ENCODE measurements around the gene SRSF6.
A peak's percentile ranks its signal among the peaks of the same experiment; 100 is the strongest.
"Not testable (repeated sequence)": the region's sequence is repeated elsewhere in the genome, so short reads cannot be mapped to it uniquely, and the experiment has no call there.

The SRSF6 gene

GRCh38 chr20:43438578-43439316 is 18.9 kb upstream of the SRSF6 start:
- no peak for FAIRE-seq

DNA sequence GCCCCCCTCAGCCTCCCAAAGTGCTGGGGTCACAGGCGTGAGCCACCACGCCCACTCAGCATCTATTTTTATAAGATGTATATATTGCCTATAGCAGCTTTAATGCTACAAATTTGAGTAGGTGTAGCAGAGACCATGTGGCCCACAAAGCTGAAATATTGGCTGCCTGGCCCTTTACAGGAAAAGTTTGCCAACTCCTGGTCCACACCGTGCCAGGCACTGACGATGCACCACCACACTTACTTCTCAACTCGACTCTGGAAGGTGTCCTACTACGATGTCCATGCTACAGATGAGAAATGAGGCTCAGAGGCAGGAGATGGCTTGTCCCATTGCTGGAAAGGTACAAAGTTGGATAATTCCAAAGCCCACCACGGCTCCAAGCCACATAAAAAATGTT is 17.2 kb upstream of the SRSF6 start:
- DNase-seq (ENCODE audit: insufficient read length, low spot score) (no peak), FAIRE-seq (no peak)
- no peak for TF ChIP-seq CTCF (IDR thresholded peaks at IDR 0.05; ENCODE audit: insufficient read depth, missing control alignments)

More at GRCh38 chr20:43438578-43439316, 18.9 kb upstream of the SRSF6 start:
- DNase-seq (ENCODE audit: insufficient read length, low spot score) = no peak
- TF ChIP-seq CTCF (IDR thresholded peaks at IDR 0.05; ENCODE audit: insufficient read depth, missing control alignments) = no peak

GRCh38 chr20:43442282-43442880 is 15.3 kb upstream of the SRSF6 start:
- no peak for DNase-seq (ENCODE audit: insufficient read length, low spot score)
- TF ChIP-seq CTCF (IDR thresholded peaks at IDR 0.05; ENCODE audit: insufficient read depth, missing control alignments) = no peak
- no peak for FAIRE-seq

DNA sequence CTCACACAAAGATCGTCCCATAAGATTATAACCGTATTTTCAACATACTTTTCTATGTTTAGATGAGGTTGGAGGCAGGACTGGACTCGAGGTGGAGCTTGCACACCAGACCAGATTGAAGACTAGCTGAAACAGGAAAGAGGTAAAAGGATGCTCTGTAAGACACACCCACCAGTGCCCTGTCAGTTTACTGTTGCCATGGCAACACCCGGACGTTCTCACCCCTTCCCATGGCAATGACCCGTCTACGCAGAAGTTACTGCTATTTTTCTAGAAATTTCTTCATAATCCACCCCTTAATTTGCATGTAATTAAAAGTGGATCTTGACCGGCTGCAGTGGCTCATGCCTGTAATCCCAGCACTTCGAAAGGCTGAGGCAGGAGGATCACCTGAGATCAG is 13.6 kb upstream of the SRSF6 start:
- no peak for FAIRE-seq
- no peak for DNase-seq (ENCODE audit: insufficient read length, low spot score)
- TF ChIP-seq CTCF (IDR thresholded peaks at IDR 0.05; ENCODE audit: insufficient read depth, missing control alignments) = no peak

DNA sequence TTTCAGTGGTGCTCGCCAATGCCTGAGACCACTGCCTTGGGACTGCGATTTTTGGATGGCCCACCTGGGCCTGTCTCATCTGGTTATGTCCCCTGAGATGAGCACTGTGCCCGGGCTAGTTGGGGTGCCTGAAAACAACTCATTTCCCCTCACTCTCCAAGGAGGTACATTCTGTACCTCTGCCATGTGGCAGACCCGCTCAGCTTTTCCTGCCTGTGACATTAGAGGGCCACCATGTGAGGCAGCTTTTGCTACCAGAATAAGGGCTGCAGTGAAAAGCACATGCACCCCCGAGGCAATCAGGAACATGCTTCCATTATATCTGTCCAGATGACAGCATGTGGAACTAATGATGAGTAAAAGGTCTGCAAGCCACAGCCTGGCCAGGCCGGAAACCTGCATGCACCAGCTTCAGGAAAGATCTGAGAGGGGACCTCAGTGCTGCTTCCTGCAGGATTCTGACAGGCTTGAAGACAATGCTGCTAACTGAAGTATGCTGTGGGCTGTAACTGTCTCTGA is 11.3 kb upstream of the SRSF6 start:
- no peak for DNase-seq (ENCODE audit: insufficient read length, low spot score)
- no peak for TF ChIP-seq CTCF (IDR thresholded peaks at IDR 0.05; ENCODE audit: insufficient read depth, missing control alignments)
- no peak for FAIRE-seq

DNA sequence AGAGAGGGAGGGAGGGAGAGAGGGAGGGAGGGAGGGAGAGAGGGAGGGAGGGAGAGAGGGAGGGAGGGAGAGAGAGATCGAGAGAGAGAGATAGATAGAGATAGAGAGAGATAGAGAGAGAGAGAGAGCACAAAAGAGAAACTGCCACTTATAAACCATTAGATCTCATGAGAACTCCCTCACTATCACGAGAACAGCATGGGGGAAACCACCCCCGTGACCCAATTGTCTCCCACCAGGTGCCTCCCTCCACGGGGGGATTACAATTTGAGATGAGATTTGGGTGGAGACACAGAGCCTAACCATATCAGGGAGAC is 9.3 kb upstream of the SRSF6 start:
- DNase-seq (ENCODE audit: insufficient read length, low spot score); FAIRE-seq: not testable (repeated sequence)

DNA sequence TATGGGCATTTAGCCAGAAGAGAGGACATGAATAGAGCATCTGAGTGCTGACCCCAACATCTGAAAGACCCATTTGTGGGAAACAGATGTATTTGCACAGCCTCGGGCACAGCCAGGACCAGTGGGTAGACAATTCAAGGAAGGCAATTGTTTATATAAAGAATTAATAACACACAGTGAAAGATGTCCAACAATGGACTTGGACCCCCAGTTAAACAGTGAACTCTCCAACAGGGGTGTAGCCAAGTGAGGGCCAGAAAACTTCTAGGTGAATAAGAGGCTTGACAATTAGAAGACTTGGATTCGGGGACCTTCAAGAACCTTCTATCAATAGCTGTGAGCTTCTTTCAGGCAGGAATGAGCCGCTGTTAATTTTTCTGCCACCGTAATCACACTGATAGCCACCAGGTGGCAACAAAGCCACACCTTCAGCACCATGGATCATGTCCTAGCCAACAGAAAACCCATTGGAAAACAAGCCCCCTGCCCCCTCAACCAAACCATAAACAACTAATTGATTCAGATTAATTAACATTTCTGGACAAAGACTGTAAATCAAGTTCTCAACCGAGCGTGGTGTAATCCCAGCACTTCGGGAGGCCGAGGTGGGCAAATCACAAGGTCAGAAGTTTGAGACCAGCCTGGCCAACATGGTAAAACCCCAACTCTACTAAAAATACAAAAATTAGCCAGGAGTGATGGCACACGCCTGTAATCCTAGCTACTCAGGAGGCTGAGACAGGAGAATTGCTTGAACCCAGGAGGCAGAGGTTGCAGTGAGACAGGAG is 8.8 kb upstream of the SRSF6 start:
- DNase-seq (ENCODE audit: insufficient read length, low spot score) = peak; percentile 33
- peak; percentile 79 for TF ChIP-seq CTCF (IDR thresholded peaks at IDR 0.05; ENCODE audit: insufficient read depth, missing control alignments)
- FAIRE-seq = no peak
